IMR-90 (cell line): ENCODE data around the gene TRIM28.

Experiments used
- BHLHE40 ChIP-seq: fragments of 150-350 bp; IDR thresholded peaks from 2 replicates; pipeline ENCODE4 v1.6.1; 2016; ENCODE audit warnings: mild to moderate bottlenecking, low read depth, low read length
- CEBPB ChIP-seq: IDR thresholded peaks from 2 replicates; pipeline ENCODE4 v1.6.1; 2012; ENCODE audit warnings: low read depth, low read length, improper control_type of control experiment
- CHD1 ChIP-seq: IDR thresholded peaks from 2 replicates; pipeline ENCODE4 v1.6.1; 2012; ENCODE audit warnings: low read depth, low read length, improper control_type of control experiment
- CTCF ChIP-seq: conservative IDR thresholded peaks from 2 replicates; pipeline ENCODE4 v1.5.1; 2012; ENCODE audit warnings: mild to moderate bottlenecking, low read depth, low read length, improper control_type of control experiment
- FOS ChIP-seq: fragments of 150-350 bp; IDR thresholded peaks from 2 replicates; pipeline ENCODE4 v1.6.1; 2016; ENCODE audit warnings: low read depth, low read length
- MAFK ChIP-seq: IDR thresholded peaks from 2 replicates; pipeline ENCODE4 v1.6.1; 2012; ENCODE audit warnings: low read depth, low read length, improper control_type of control experiment
- MXI1 ChIP-seq: IDR thresholded peaks from 2 replicates; pipeline ENCODE4 v1.6.1; 2012; ENCODE audit warnings: low read depth, mild to moderate bottlenecking, low read length, moderate library complexity, borderline replicate concordance
- POLR2A ChIP-seq: IDR thresholded peaks from 2 replicates; pipeline ENCODE4 v1.6.1; 2012; ENCODE audit warnings: mild to moderate bottlenecking, low read depth, low read length
- RAD21 ChIP-seq: IDR thresholded peaks from 2 replicates; pipeline ENCODE4 v1.6.1; 2012; ENCODE audit warnings: low read length, improper control_type of control experiment
- RCOR1 ChIP-seq: IDR thresholded peaks from 2 replicates; pipeline ENCODE4 v1.6.1; 2012; ENCODE audit warnings: mild to moderate bottlenecking, low read length, improper control_type of control experiment; ENCODE audit not compliant: insufficient replicate concordance
- RFX5 ChIP-seq: IDR thresholded peaks from 2 replicates; pipeline ENCODE4 v1.8.0; 2012; ENCODE audit warnings: low read depth, mild to moderate bottlenecking, low read length, moderate library complexity
- SMC3 ChIP-seq: fragments of 150-350 bp; IDR thresholded peaks from 2 replicates; pipeline ENCODE4 v1.6.1; 2016; ENCODE audit warnings: low read depth, mild to moderate bottlenecking, antibody characterized with exemption, low read length, moderate library complexity
- USF2 ChIP-seq: fragments of 150-350 bp; IDR thresholded peaks from 2 replicates; pipeline ENCODE4 v1.6.1; 2017; ENCODE audit warnings: mild to moderate bottlenecking, antibody characterized with exemption, low read length, low read depth
- TF ChIP-seq, protein P1 (sequence below): fragments of 150-350 bp; IDR thresholded peaks from 2 replicates; pipeline ENCODE4 v1.6.1; 2016; ENCODE audit warnings: low read depth, mild to moderate bottlenecking, low read length, moderate library complexity, borderline replicate concordance

- TF ChIP-seq CTCF (no peak), POLR2A (no peak), RFX5 (no peak), MXI1 (no peak), RAD21 (no peak), BHLHE40 (no peak), MAFK (no peak), USF2 (no peak), SMC3 (no peak), CHD1 (no peak), FOS (no peak), RCOR1 (no peak), CEBPB (no peak)
- TF ChIP-seq, protein P1, sequence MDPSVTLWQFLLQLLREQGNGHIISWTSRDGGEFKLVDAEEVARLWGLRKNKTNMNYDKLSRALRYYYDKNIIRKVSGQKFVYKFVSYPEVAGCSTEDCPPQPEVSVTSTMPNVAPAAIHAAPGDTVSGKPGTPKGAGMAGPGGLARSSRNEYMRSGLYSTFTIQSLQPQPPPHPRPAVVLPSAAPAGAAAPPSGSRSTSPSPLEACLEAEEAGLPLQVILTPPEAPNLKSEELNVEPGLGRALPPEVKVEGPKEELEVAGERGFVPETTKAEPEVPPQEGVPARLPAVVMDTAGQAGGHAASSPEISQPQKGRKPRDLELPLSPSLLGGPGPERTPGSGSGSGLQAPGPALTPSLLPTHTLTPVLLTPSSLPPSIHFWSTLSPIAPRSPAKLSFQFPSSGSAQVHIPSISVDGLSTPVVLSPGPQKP = no peak
These were observed 26.2 kb downstream of the TRIM28 start for GRCh38 chr19:58569943-58570670.
